GM20000 (cell line): Measurements from ENCODE around the gene PLEKHM3.
A peak's percentile ranks its signal among the peaks of the same experiment; 100 is the strongest.

ENCODE experiments used
- DNase-seq: peaks from one replicate; pipeline ENCODE4 v3.0.0; 2012; ENCODE audit warnings: low spot score
- CTCF ChIP-seq: IDR thresholded peaks from 2 replicates; pipeline ENCODE4 v1.5.1; 2012; ENCODE audit warnings: mild to moderate bottlenecking, control low read depth; ENCODE audit errors: extremely low read depth, missing control alignments

Gene PLEKHM3

DNA sequence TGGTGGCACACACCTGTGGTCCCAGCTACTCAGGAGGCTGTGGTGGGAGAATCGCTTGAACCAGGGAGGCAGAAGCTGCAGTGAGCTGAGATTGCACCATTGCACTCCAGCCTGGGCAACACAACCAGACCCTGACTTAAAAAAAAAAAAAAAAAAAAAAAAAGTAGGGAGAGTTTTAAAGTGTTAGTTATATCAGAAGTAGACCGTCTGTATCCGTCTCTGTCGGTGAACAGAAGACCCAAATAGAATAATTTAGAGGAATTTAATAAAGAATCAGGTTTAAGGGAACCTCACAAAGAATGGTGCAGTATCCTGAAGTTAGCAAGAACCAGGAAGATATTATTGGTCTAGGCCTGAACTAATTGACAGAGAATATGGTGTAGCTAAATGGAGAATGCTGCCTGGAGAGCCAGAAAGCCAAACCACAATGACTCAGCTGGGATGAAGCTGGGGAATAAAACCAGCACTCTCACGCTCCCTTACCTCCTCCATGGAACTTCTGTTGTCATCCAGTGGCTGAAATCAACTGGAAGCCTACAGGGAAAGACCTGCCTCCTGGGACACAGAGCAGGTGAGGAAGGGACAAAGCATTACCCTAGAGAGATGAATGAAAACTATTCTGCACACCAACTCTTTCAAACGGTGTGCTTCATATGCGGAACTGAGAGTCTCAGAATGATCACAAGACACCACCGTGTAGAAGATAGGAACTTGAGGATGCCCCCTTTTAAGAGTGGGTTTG, 39.1 kb upstream of the PLEKHM3 start:
- peak; percentile 21 for DNase-seq
- TF ChIP-seq CTCF = no peak

DNA sequence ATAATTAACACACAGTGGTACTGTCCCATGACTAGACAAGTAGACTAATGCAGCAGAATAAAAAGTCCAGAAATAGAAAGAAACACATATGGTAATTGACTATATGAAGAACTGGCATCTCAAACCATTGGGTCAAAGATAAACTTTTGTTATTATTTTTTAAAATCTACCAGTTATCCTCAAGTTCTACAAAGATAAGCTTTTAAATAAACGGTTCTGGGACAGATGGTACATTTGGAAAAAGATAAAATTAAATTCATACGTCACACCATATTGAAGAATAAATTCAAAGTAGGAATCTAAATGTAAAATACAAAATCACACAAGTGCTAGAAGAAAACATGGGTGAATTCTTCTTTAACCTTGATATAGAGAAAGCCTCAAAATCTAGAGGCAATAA, 37.6 kb upstream of the PLEKHM3 start:
- no peak for DNase-seq
- no peak for TF ChIP-seq CTCF

- no peak for TF ChIP-seq CTCF
- no peak for DNase-seq
Measured at GRCh38 chr2:208062113-208062512, 36.8 kb upstream of the PLEKHM3 start.

DNA sequence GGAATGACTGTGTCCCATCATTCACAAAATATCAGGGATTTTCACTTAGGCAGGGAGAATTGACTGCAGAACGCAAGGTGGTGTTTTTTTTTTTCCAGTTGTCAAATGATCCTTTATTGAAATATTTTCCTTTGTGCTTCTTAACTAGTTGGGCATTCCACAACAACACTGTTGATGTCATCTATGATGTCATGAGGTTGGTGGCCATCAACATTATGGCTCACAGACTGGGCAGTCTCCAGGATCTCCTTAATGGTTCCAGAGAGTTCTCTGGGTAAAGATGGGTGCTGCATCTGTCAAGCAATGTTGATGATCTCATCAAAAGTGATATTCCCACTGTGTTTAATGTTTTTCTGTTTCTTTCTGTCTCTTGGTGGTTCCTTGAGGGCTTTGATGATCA, 31.8 kb upstream of the PLEKHM3 start:
- no peak for DNase-seq
- TF ChIP-seq CTCF = no peak

DNA sequence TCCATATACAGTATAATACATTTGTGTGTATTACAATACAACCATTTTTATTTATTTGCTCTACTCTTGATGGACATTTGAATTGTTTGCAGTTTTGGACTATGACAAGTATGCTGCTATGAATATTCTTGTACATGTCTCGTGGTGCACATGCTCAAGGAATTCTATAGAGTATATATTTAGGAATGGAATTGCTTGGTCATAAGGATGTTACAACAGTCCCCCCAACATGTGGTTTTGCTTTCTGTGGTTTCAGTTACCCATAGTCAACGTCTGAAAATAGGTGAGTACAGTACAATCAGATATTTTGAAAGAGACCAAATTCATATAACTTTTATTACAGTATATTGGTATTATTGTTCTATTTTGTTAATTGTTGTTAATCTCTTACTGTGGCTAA, 24.1 kb upstream of the PLEKHM3 start:
- DNase-seq = no peak
- no peak for TF ChIP-seq CTCF

DNA sequence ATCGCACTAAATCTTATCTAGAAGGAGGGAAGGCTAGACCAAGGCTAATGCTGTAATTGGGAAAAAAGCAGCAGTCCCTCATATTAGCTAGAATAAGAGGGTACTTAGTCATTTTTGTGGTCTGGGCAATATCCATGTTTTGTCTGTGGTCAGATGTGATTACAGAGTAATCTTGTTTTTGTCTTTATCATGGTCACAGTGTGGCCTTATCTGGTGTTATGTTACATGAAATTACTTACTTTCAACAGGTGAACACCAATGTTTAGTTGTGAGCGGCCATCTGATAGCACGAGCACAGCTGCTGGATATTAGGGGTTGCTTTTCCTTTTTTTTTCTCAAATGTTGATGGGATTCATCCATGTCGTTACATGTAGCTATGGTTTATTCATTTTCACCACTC, 23.7 kb upstream of the PLEKHM3 start:
- DNase-seq = no peak
- no peak for TF ChIP-seq CTCF

GRCh38 chr2:208047840-208048239, 22.5 kb upstream of the PLEKHM3 start:
- TF ChIP-seq CTCF = no peak
- DNase-seq = no peak
